Right lobe of liver (tissue), 6 donors: ENCODE results near the gene ITGB8. TPM values are rescaled to one million over a fixed set of nuclear protein-coding genes. Genes with fewer than 3 reads are reported as not detected.

ENCODE experiments used
- ATAC-seq, 4 donors: fragments of 200-7000 bp; cut with Tn5 transposase; one replicate each; pipeline ENCODE4 v1.9.1; 2020; ENCODE audit warnings: mild to moderate bottlenecking in 4 of 4, moderate library complexity in 4 of 4
- DNase-seq, 3 donors: peaks; one replicate each; pipeline ENCODE4 v3.0.0-alpha.2; 2020
- H3K27ac ChIP-seq, 3 donors: fragments of 200-600 bp; one replicate each; pipeline ENCODE4 v1.8.0; 2022
- H3K27me3 ChIP-seq, 2 donors: fragments of 200-600 bp; one replicate each; pipeline ENCODE4 v1.8.0; 2022
- H3K36me3 ChIP-seq, 4 donors: fragments of 200-600 bp; sonication (generic) in 1 of 4; one replicate each; pipeline versions ENCODE4 v1.5.1 to v1.8.0; 2017 to 2022; ENCODE audit warnings: control low read depth in 1 of 4
- H3K4me1 ChIP-seq, 4 donors: fragments of 200-600 bp; sonication (generic) in 1 of 4; one replicate each; pipeline versions ENCODE4 v1.5.1 to v1.8.0; 2017 to 2022; ENCODE audit warnings: control low read depth in 1 of 4
- H3K4me3 ChIP-seq, 3 donors: fragments of 200-600 bp; one replicate each; pipeline ENCODE4 v1.8.0; 2022
- H3K9me3 ChIP-seq, 4 donors: fragments of 200-600 bp; sonication (generic) in 1 of 4; one replicate each; pipeline versions ENCODE4 v1.5.1 to v1.8.0; 2017 to 2022; ENCODE audit warnings: control low read depth in 1 of 4
- POLR2A ChIP-seq: fragments of 450-650 bp; IDR thresholded peaks from one replicate; pipeline ENCODE4 v1.6.1; 2017; ENCODE audit warnings: antibody characterized with exemption, mild to moderate bottlenecking
- WGBS: methylation state at CpG from one replicate; pipeline ENCODE4 v1.1.6; 2018; ENCODE audit warnings: low coverage, low lambda C conversion rate; ENCODE audit not compliant: insufficient coverage; ENCODE audit errors: missing lambda C conversion rate; 5-methylcytosine and 5-hydroxymethylcytosine counted together
- intact Hi-C, 2 donors: fragments of 100-400 bp; cut with DNase I; formaldehyde crosslinking; loops; one replicate each; pipeline versions ENCODE4 v1.11.2 to v1.14.1; 2022
- small RNA-seq, 2 experiments: library from RNA; depleted of rRNA; stranded (forward); fragments of <200 nt; gene quantifications; one replicate each; pipeline ENCODE3, GENCODE V24; 2016
- total RNA-seq, 6 experiments: library from RNA; depleted of rRNA in 2 of 6; stranded (reverse); fragments of >200 nt in 2 of 6; fragmentation: NEBNext Ultra II Directional in 3 of 6; extraction: Animal tissue kit (Norgen Biotek cat#: 25700) in 3 of 6; gene quantifications; one replicate each; pipeline versions ENCODE4 v1.1.0 to v1.2.4, GENCODE V29; 2016 to 2023
- TF ChIP-seq, protein P1 (sequence below), 4 donors: fragments of 200-600 bp in 3 of 4; fragments of 450-650 bp in 1 of 4; IDR thresholded peaks; one replicate each; pipeline versions ENCODE4 v1.5.1 to v1.8.0; 2016 to 2022; ENCODE audit warnings: antibody characterized with exemption in 4 of 4, mild to moderate bottlenecking in 2 of 4
- donor health status: DM: no; HTN: yes; CAD: no.
- donor health status: DM: no; HTN: no; CAD: no.
- donor health status: DM: no; HTN: no; CAD: no.
- donor health status: DM: no; HTN: yes; CAD: no.
- donor health status: DM: no; HTN: yes; CAD: no.

The ITGB8 gene
- total RNA-seq, 6 experiments from 2014 or later, result 0.43 to 0.70 (median 0.56) TPM

DNA sequence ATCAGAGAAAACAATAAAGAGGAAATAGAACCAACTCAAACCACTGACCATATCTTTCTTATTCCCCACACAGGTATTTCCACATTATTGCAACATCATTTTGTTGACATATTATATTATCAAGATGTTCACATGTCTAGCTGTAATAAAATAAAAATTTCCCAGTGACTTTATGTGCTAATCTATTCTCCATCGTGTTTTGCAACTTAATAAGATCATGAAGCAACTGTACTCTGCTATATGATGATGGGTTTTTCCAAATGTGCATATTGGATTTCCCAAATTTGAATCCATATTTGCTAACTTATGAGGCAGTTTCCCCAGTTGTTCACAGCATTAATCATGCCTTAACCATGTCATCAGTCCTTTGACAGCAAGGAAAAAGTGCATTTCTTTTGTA, 127.8 kb downstream of the ITGB8 start:
- H3K9me3 ChIP-seq, result no peaks in the 10 kb centered on the region
- H3K36me3 ChIP-seq, result no peaks in the 10 kb centered on the region
- H3K27ac ChIP-seq, result no peak overlapping the region
- DNase-seq, result no peak
- H3K4me3 ChIP-seq, result no peak overlapping the region
- H3K27me3 ChIP-seq, result no peaks in the 10 kb centered on the region
- no peak for ATAC-seq
- intact Hi-C loops, result no loop called here
- no peak for TF ChIP-seq POLR2A
- TF ChIP-seq, protein P1, sequence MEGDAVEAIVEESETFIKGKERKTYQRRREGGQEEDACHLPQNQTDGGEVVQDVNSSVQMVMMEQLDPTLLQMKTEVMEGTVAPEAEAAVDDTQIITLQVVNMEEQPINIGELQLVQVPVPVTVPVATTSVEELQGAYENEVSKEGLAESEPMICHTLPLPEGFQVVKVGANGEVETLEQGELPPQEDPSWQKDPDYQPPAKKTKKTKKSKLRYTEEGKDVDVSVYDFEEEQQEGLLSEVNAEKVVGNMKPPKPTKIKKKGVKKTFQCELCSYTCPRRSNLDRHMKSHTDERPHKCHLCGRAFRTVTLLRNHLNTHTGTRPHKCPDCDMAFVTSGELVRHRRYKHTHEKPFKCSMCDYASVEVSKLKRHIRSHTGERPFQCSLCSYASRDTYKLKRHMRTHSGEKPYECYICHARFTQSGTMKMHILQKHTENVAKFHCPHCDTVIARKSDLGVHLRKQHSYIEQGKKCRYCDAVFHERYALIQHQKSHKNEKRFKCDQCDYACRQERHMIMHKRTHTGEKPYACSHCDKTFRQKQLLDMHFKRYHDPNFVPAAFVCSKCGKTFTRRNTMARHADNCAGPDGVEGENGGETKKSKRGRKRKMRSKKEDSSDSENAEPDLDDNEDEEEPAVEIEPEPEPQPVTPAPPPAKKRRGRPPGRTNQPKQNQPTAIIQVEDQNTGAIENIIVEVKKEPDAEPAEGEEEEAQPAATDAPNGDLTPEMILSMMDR (IDR thresholded peaks at IDR 0.05), result no peak
- 43% methylated on average over 1 of the region's 1 CpG for WGBS
- H3K4me1 ChIP-seq, result no peaks in the 10 kb centered on the region

- intact Hi-C loops, result no loop called here
- H3K4me1 ChIP-seq, result no peaks in the 10 kb centered on the region
- H3K4me3 ChIP-seq, result no peak overlapping the region
- H3K9me3 ChIP-seq, result no peaks in the 10 kb centered on the region
- no peaks in the 10 kb centered on the region for H3K27me3 ChIP-seq
- H3K36me3 ChIP-seq, result no peaks in the 10 kb centered on the region
- ATAC-seq, result no peak
- no peak for DNase-seq
- no peak overlapping the region for H3K27ac ChIP-seq
- WGBS, result 45% methylated on average over 4 of the region's 4 CpGs
- TF ChIP-seq POLR2A, result no peak
- TF ChIP-seq, protein P1 (IDR thresholded peaks at IDR 0.05), result no peak
Measured at GRCh38 chr7:20459419-20459818, 128.7 kb downstream of the ITGB8 start.

- Histone ChIP-seq H3K27ac (no peak overlapping the region), H3K9me3 (no peaks in the 10 kb centered on the region), H3K4me1 (no peaks in the 10 kb centered on the region), H3K36me3 (no peaks in the 10 kb centered on the region), H3K4me3 (no peak overlapping the region), H3K27me3 (no peaks in the 10 kb centered on the region)
- no peak for DNase-seq
- intact Hi-C loops, result no loop called here
- TF ChIP-seq, protein P1 (IDR thresholded peaks at IDR 0.05), result no peak
- no peak for TF ChIP-seq POLR2A
- WGBS, result 22% methylated on average over 1 of the region's 1 CpG
- ATAC-seq, result no peak
Measured at GRCh38 chr7:20464891-20465290, 134.2 kb downstream of the ITGB8 start.

Small RNA genes within 50 kb of the gene (small RNA-seq; reads per million reads assigned to genes)
- 0 reads per million in 2 experiments for gene RF00275

Other genes with a start within 250 kb of the ITGB8 start
- gene MACC1, start 113.5 kb upstream of the ITGB8 start, total RNA-seq, result under 1 TPM; 0.13 to 0.93 (median 0.32) TPM